Measurements from ENCODE around the gene CARD8.

Gene CARD8

GRCh38 chr19:48194844-48195830 lies 60.6 kb downstream of the CARD8 start:
- H3K27me3 ChIP-seq (ENCODE audit: control insufficient read depth, insufficient read depth, low read length): no peaks in the 10 kb centered on the region
- no peak overlapping the region for H3K4me2 ChIP-seq (ENCODE audit: low read length)
- H3K79me2 ChIP-seq: no peaks in the 10 kb centered on the region
- TF ChIP-seq CTCF (IDR thresholded peaks at IDR 0.05): no peak
- no peak overlapping the region for H3K9ac ChIP-seq
- no peak overlapping the region for H3K27ac ChIP-seq
- H3K4me1 ChIP-seq: no peaks in the 10 kb centered on the region
- H3K36me3 ChIP-seq (ENCODE audit: control insufficient read depth, insufficient read depth, low read length): no peaks in the 10 kb centered on the region
- no peaks in the 10 kb centered on the region for H3K9me3 ChIP-seq (ENCODE audit: control insufficient read depth, low read length)
- H2AFZ ChIP-seq: no peak overlapping the region
- no peak overlapping the region for H3K4me3 ChIP-seq (ENCODE audit: low read depth, low read length)

DNA sequence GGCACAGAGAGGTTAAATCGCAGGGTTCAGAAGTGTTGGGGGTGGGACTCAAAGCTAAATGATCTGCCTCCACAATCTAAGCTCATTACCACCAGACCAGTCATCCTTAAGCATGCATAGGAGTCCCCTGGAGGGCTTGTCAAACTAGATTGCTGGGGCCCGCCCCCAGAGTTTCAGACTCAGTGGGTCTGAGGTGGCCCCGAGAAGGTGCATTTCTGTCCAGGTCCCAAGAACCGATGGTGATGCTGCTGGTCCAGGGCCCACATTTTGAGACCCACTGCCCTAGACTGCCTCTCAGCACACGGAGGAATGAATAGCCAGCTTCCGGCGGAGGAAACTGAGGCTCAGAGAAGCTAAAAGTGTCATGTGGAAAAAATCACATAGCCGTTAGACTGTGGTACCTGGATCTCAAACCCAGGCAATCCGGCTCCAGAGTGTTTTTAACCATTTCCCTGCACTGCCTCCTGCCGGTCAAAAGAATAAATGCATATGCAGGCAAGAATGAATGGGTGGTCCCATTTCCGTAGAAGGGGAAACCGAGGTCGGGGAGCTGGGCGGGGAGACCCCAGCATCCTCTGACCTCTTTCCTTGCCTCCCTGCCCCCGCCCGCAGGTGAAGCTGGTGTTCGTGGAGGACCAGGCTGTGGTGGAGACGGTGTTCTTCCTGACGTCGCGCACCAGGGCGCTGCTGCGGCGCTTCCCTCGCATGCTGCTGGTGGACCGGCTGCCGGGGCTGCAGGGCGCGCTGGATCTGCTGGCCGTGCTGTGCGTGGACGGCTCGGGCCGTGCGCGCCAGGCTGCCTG lies 61.5 kb downstream of the CARD8 start:
- no peak overlapping the region for H3K9ac ChIP-seq

DNA sequence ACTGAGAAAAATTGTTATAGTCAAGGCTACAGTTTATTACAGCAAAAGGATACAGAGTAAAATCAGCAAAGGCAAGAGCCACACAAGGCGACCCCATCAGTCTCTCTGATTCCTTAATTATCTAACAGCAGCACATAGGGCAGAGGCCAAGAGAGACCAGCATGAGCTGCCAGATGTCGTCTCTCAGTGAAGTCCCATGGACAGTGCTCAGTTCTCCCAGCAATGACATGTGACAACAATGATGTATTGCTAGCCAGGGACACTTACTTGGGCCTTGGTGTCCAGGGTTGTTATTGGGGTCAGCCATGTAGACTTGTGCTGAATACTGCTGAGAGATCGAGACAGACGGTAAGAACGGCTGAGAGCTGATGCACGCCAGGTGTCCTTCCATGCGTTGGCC lies 63.0 kb downstream of the CARD8 start:
- H3K4me2 ChIP-seq (ENCODE audit: low read length): no peak overlapping the region
- no peak overlapping the region for H2AFZ ChIP-seq
- H3K4me1 ChIP-seq: no peaks in the 10 kb centered on the region
- H3K4me3 ChIP-seq (ENCODE audit: low read depth, low read length): no peak overlapping the region
- H3K36me3 ChIP-seq (ENCODE audit: control insufficient read depth, insufficient read depth, low read length): no peaks in the 10 kb centered on the region
- H3K27me3 ChIP-seq (ENCODE audit: control insufficient read depth, insufficient read depth, low read length): no peaks in the 10 kb centered on the region
- H3K79me2 ChIP-seq: no peaks in the 10 kb centered on the region
- no peaks in the 10 kb centered on the region for H3K9me3 ChIP-seq (ENCODE audit: control insufficient read depth, low read length)
- TF ChIP-seq CTCF (IDR thresholded peaks at IDR 0.05): no peak
- H3K27ac ChIP-seq: no peak overlapping the region
- no peak overlapping the region for H3K9ac ChIP-seq

More for the DNA sequence above, 61.5 kb downstream of the CARD8 start:
- no peak overlapping the region for H3K27ac ChIP-seq
- no peaks in the 10 kb centered on the region for H3K79me2 ChIP-seq
- TF ChIP-seq CTCF (IDR thresholded peaks at IDR 0.05): peak; percentile 43
- H3K9me3 ChIP-seq (ENCODE audit: control insufficient read depth, low read length): no peaks in the 10 kb centered on the region
- H2AFZ ChIP-seq: no peak overlapping the region
- H3K4me2 ChIP-seq (ENCODE audit: low read length): no peak overlapping the region
- no peak overlapping the region for H3K4me3 ChIP-seq (ENCODE audit: low read depth, low read length)
- no peaks in the 10 kb centered on the region for H3K36me3 ChIP-seq (ENCODE audit: control insufficient read depth, insufficient read depth, low read length)
- H3K4me1 ChIP-seq: no peaks in the 10 kb centered on the region
- H3K27me3 ChIP-seq (ENCODE audit: control insufficient read depth, insufficient read depth, low read length): no peaks in the 10 kb centered on the region

DNA sequence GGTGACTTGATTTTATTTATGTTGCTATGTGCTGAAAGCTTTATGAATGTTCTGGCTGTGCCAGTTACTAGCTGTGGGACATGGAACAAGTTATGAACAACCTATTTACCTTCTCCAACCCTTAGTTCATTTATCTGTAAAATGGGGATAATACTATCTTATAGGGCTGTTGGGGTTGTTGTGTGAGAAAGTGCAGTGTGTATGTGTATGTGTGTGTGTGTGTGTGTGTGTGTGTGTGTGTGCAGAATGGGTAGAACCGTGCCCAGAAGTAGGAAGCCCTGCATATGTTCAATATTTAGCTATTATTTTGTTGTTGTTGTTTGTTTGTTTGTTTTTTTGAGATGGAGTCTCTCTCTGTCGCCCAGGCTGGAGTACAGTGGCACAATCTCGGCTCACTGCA lies 64.8 kb downstream of the CARD8 start:
- Histone ChIP-seq H3K36me3 (ENCODE audit: control insufficient read depth, insufficient read depth, low read length) (no peaks in the 10 kb centered on the region), H3K27ac (no peak overlapping the region), H3K4me1 (no peaks in the 10 kb centered on the region), H3K4me3 (ENCODE audit: low read depth, low read length) (no peak overlapping the region), H3K9ac (no peak overlapping the region), H3K79me2 (no peaks in the 10 kb centered on the region), H3K27me3 (ENCODE audit: control insufficient read depth, insufficient read depth, low read length) (no peaks in the 10 kb centered on the region), H3K4me2 (ENCODE audit: low read length) (no peak overlapping the region), H2AFZ (no peak overlapping the region), H3K9me3 (ENCODE audit: control insufficient read depth, low read length) (no peaks in the 10 kb centered on the region)
- TF ChIP-seq CTCF (IDR thresholded peaks at IDR 0.05): no peak
